GM19043 (cell line): ENCODE data around the gene SFRP2.
A peak's percentile ranks its signal among the peaks of the same experiment; 100 is the strongest.

Experiments used
- ATAC-seq: cut with Tn5 transposase; IDR thresholded peaks from one replicate; pipeline ENCODE4 v1.9.1; 2021; ENCODE audit warnings: low read depth; ENCODE audit not compliant: unreplicated experiment

Gene SFRP2

DNA sequence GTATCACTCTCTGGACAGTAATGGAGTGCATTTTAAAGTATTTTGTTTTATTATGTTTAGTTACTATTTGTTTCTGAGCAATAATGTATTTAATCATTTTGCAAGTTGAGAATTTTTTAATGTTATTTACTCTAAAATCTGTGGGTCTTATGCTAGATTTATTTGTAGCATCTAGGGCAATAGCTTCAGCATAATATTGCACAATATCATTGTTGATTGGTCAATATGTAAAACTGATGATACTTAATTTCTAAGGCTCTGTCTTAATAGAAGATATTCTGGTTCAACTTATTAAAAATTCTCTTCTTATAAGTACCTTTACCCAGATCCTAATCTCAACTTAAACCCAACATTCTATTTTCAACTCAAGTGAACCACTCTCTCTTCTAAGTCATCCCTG lies 11.5 kb downstream of the SFRP2 start:
- ATAC-seq, result no peak

DNA sequence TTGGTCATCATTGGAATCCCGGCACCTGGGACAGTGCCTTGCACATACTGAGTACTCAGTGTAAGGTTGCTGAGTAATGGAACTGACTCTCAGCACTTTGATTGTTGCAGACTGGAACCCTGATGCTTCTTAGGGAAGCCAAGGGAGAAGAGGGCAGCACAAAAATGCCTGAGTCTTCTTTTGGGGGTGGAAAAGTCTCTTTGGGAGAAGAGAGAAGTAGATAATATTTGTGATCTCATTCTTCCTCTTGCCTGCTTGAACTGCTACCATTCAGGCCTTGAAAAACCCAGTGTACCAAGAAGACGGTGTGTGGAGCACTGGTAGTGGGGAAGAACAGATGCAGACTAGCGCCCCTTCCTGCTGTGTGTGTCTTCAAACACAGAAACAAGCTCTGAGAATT lies 12.3 kb downstream of the SFRP2 start:
- ATAC-seq, result no peak

GRCh38 chr4:153773236-153773690 lies 15.6 kb downstream of the SFRP2 start:
- ATAC-seq, result no peak

- no peak for ATAC-seq
These were observed 17.8 kb downstream of the SFRP2 start for GRCh38 chr4:153771046-153771445.

DNA sequence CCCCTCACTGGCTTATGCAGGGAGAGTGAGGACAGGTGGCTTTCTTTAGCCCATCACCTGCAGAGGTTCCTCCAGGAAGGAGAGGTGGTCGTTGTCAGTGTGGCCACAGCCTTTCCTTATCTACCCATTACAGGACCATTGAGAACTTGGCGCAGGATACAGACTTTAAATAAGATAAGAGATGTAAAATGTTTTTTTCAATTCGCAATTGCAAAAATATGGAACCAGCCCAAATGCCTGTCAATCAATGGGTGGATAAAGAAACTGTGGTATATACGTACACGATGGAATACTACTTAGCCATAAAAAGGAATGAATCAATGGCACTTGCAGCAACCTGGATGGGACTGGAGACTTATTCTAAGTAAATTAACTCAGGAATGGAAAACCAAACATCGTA lies 22.1 kb downstream of the SFRP2 start:
- ATAC-seq, result no peak

DNA sequence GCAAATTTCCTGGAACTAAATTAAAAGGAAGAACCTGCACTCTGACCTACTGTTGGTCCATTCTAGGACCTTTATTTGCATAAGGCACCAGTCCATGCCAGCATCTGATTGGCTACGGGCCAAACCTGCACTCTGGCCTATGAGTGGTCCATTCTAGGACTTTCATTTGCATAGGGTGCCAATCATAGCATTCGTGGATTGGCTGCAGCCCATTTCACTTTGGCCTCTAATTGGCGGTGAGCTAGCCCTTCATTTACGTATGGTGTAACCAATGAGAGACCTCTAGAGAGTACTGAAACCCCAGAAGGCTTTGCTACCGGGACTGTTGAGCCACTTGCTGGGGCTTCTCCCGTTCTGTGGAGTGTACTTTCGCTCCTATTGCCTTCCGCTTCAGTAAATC lies 23.0 kb downstream of the SFRP2 start:
- no peak for ATAC-seq

DNA sequence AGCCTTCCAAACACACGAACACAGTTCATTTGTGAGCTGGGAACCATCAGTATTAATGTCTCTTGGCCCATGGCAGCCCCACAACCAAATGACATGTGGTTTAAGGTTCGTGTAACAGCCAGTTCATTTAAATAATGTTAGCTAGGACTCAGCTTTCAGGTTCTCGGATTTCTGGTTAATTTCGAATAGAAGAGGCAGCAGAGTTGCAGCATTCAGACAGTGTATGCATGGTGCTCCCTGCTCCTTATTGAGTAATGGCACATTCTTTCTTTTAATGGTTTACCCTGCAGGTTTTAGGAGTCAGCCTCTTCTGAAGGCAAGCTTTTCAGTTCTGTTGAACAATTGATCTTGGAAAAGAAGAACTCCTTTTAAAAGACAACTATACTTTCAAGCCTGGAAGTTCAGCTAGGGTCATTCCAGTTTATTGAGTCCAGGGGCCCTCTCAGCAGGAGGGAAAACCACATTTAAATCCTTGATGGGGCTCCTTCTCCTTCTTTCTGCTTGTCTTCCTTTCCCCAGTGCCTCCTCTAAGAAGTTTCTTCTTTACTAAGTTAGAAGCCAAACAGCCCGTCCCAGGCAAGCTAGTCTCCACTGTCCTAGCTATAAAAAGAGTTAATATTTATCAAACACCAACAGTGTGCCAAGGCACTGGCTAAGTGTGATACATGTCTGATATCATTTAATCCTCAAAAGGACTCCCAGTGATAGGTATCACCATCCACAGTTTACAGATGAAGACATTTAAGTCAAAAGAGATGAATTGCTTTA lies 24.1 kb downstream of the SFRP2 start:
- ATAC-seq, result no peak

DNA sequence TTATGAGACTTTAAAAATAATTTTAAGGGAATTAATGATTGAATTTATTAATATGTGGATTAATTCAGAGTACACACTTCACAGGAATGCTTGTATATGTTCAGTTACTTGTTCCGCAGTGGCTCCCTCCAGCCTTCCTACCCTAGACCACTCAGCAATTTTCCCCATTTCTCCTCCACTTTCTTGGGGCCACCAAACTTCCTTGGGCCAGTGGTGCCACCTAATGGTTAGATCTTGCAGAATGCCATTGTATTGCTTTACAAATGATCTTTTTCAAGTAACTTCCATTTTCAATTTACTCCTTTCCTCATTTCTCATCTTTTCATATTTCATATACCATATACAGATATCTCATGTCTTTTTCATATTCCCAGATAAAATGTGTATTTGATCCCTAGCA lies 25.5 kb downstream of the SFRP2 start:
- no peak for ATAC-seq

DNA sequence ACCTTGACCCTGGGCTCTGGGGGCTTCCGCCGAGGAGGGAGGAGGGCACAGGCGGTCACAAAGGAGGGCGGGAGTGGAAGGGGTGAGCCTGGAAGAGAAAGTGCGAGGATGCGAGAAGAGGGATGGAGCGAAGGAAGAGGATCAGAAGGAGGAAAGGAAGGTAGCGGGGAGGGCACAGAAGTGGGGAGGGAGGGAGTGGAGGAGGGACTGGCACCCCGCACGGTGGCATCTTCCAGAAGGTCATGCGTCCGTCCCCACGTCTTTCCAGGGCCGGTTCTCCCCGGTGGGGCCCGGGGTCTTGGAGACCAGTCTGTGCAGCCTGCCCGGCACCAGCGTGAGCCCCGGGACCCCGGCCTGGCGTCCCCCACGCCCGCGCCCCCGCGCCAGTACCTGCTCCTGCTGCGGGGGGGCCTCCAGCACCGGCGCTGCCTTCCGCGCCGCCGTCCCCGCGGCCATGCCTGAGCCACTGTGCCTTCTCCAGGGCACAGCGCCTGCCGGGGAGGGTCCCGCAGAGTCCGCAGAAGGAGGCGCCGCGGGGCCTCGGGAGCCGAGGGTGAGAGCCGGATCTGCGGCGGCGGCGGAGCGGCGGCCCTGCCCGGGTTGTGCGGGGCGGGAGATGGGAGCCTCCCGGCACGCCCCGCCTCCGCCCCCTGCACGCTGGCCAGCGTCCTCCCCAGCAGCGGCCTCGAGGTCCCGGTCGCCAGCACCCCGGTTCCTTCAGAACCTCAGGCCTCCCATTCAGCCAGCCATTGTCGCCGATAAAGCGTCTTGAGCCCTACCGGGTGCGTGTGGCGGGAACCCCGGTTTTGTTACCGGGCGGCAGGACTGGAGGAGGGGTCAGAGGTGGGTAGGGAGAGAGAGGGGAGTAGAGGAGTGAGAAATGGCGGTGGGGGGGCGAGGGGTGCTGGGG lies 29.2 kb downstream of the SFRP2 start, which contains the start of gene RNF175:
Gene RNF175, minus strand, starts transcription at position 618 of the 910 bp plus-strand sequence. Its CDS starts 162 bp downstream, at position 456.
- no peak for ATAC-seq

DNA sequence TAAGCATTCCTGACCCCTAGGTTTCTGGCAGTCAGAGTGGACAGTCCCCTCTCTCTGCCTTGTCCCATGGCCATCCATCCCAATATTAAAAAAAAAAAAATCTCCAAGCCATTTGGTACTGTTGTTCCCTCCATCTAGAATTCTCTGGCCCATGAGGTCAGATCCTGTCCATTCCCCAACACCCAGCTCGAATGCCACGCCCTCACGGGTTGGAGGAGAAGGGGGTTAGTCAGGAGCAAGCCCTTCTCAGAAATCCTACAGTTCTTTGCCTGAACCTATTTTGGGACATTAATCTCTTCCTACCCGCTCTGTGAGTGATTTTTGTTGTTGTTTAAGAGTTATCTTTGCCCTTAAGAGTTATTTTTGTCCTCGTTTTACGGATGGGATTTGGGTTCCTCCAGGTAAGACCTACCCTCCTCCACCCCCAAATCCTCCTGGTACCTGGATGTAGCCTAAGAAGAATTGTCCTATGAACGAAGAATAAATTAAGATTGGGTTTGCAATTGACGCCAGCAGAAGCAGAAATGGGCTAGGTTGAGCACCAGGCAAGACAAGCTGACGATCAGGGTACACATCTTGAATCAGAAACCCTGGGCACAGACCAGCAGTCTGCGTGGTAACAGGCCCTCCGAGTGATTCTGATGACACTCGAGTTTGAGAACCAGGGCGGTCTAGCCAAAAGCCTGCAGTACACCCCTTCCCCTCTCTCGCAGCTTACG lies 30.0 kb downstream of the SFRP2 start:
- no peak for ATAC-seq

- ATAC-seq, result no peak
These were observed 30.7 kb downstream of the SFRP2 start for GRCh38 chr4:153758136-153758535.

GRCh38 chr4:153757407-153757806 lies 31.5 kb downstream of the SFRP2 start:
- ATAC-seq, result no peak

- ATAC-seq, result no peak
These were observed 33.7 kb downstream of the SFRP2 start for GRCh38 chr4:153755186-153755585.

- ATAC-seq, result peak; percentile 89
These were observed 38.6 kb downstream of the SFRP2 start for GRCh38 chr4:153750197-153750817.

DNA sequence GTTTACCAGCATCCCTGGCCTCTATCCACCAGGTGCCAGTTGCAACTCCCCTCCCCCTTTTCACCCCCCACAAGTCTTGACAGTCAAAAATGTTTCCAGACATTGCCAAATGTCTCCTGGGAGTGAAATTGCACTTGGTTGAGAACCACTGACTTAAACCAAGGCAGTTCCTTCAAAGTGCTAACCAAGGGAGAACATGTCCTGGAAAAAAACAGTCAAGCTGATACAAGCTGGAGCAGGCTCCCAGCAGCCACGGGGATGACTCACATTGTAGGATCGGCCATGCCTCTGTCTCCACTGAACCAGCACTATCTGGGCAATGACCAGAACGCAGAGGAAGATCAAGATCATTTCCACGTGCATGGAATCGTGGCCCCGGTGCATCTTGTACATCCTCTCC lies 40.5 kb downstream of the SFRP2 start:
- ATAC-seq, result no peak

DNA sequence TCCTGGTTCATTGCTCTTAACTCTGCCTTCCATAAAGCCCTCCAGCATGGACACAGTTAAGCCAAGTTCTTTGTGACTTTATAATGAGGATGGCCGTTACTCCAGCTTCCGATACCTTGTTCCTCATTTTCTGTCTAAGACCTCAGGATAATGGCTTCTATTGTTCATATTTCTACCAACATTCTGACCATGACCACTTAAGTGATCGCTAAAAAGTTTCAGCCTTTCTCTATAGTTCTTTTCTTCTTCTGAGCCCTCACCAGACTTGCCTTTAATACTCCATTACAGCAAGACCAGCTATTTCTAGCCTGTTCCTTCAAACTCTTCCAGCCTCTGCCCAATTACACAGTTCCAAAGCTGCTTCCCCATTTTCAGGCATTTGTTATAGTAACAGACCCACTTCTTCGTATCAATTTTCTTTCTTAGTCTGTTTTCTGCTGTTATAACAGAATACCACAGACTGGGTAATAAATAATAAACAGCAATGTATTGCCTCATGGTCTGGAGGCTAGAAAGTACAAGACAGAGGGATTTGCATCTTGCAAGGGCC lies 41.4 kb downstream of the SFRP2 start:
- ATAC-seq, result no peak

DNA sequence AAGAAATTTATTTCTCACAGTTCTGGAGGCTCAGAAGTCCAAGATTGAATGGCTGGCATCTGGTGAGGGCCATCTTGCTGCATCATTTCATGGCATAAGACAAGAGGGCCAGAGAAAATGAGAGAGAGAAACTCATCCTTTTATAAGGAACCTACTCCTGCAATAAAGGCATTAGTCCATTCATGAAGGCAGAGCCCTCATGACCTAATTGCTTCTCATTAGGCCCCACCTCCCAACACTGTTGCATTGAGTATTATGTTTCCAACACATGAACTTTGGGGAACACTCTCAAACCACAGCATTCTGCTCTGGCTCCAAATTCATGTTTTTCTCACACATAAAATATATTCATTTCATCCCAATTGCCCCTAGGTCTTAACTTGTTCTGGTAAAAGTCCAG lies 43.2 kb downstream of the SFRP2 start:
- ATAC-seq, result no peak

GRCh38 chr4:153741541-153741940 lies 47.3 kb downstream of the SFRP2 start:
- ATAC-seq, result no peak

DNA sequence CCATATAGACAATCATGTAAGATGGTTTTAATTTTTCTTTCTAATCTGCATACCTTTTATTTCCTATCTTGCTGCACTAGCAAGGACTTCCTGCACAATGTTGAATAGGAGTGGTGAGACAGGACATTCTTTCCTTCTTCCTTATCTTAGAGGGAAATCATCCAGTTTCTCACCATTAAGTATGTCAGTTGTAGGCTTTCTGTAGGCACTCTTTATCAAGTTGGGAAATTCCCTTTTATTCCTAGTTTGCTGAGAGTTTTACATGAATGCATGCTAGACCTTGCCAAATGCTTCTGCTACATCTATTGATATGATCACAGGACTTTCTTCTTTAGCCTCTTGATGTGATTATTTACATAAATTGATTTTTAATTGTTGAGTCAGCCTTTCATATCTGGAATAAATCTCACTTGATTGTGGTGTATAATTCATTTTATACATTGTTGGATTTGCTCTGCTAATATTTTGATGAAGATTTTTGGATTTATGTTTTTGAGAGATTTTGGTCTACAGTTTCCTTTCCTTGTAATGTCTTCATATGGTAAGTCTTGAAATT lies 52.9 kb downstream of the SFRP2 start:
- no peak for ATAC-seq
